Ramos (cell line): ENCODE data around the gene GPR25.

Experiments used
- in situ Hi-C: fragments of 300-500 bp; cut with MboI; formaldehyde crosslinking; loops from one replicate; pipeline ENCODE4 v1.14.3; 2022; ENCODE audit warnings: low sequenced_read_pairs; ENCODE audit not compliant: unreplicated experiment

The GPR25 gene

DNA sequence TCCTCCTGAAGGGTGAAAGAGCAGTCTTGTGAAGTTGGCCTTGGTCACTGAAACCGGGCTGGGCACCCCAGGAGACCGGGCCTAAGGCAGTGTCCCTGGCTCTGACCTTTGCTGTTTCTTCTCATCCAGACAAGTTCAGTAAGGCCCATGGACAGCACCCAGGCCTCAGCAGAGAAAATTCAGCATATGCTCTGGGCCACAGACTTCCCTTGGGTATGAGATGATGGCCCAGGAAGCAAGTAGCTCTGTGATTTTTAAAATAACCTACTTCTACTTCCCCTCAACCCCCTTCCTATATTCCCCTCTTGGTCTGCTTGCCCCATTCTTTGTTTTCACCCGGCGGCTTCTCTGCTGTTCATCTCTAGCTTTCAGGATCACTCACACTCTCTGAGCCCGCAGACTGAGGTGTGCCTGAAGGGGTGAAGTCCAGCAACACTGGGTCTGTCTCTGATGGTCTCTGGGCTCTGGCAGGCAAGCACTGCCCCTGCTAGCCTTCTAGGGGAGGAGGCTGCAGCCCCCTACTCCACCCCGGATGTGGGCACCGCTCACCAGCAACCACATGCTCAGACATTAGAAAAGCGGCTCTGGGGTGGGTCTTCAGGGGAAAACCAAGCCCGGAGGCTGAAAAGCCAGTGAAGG is 2.9 kb upstream of the GPR25 start:
- in situ Hi-C loops, result no loop called here

DNA sequence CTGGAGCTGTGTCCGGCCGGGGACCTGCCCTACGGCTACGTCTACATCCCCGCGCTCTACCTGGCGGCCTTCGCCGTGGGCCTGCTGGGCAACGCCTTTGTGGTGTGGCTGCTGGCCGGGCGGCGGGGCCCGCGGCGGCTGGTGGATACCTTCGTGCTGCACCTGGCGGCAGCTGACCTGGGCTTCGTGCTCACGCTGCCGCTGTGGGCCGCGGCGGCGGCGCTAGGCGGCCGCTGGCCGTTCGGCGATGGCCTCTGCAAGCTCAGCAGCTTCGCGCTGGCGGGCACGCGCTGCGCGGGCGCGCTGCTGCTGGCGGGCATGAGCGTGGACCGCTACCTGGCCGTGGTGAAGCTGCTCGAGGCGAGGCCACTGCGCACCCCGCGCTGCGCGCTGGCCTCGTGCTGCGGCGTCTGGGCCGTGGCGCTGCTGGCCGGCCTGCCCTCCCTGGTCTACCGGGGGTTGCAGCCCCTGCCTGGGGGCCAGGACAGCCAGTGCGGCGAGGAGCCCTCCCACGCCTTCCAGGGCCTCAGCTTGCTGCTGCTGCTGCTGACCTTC is 412 bp downstream of the GPR25 start:
- in situ Hi-C loops, result no loop called here

DNA sequence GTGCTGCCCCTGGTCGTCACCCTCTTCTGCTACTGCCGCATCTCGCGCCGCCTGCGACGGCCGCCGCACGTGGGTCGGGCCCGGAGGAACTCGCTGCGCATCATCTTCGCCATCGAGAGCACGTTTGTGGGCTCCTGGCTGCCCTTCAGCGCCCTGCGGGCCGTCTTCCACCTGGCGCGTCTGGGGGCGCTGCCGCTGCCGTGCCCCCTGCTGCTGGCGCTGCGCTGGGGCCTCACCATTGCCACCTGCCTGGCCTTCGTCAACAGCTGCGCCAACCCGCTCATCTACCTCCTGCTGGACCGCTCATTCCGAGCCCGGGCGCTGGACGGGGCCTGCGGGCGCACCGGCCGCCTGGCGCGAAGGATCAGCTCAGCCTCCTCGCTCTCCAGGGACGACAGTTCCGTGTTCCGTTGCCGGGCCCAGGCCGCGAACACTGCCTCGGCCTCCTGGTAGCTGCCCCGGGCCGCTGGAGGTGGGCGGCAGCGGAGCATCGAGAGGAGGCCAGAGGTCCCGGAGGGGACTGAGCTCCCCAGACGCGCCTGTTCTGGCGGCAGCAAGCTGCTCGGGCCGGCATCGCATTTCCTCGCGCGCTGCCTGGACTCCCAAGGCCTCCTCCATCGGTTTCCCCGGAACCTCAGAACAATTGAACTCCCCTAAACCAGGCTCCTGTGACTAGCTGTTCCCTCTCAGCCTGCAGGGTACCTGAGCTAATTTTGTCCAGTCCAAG is 1.1 kb downstream of the GPR25 start:
- in situ Hi-C loops, result no loop called here

DNA sequence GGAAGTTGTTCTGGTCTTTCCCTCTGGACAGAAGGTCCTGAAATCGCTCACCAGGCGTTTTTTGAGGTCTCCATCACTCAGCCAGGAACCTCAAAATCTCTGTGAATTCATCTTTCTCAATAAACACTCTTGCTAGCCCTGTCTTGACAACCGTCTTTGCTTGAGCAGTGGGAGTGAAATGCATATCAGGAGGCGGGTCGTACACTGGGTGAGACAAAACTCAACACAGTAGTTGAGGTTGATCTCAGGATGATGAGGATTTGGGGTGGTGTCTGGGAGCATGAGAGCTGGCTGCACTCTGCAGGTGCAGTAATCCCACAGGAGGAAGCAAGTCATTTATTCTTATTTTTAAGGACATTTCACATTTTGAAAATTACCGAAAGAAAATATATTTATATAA is 1.9 kb downstream of the GPR25 start:
- in situ Hi-C loops, result no loop called here

DNA sequence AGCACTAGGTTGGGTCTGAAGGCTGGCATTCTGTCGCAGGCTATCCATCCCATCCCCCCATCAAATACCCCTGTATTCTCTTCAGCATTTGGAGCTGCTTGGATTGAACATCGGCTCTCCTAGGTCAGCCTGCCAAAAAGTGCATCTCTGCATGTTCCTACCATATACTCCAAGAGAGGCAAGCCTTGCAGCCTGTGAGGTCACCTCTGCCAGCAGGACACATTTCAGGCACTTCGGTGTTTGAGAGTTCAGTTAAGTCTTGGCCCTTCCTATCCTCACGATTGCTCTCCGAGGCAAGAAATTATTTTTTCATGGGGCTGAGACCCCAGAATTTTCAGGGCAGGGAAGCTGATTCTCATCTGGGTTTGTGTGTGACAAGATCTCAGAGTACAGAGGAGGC is 2.6 kb downstream of the GPR25 start:
- in situ Hi-C loops, result no loop called here

DNA sequence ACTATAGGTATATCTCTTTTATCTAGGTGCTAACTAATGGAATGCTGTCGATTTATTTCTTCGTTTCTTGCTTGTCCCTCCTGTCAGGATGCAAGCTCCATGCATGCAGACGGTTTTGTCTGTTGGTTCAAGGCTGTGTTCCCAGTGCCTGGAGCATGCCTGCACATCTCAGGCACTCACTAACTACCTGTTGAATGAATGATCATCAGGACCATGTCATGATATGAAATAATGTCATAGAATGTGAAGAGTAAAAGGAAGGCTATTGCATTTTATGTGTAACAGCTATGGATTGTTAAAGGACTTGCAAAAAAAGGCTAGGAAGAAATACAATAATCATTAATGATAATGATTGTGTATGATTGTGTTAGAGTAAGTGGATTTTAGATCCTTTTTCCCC is 4.2 kb downstream of the GPR25 start:
- in situ Hi-C loops, result no loop called here

DNA sequence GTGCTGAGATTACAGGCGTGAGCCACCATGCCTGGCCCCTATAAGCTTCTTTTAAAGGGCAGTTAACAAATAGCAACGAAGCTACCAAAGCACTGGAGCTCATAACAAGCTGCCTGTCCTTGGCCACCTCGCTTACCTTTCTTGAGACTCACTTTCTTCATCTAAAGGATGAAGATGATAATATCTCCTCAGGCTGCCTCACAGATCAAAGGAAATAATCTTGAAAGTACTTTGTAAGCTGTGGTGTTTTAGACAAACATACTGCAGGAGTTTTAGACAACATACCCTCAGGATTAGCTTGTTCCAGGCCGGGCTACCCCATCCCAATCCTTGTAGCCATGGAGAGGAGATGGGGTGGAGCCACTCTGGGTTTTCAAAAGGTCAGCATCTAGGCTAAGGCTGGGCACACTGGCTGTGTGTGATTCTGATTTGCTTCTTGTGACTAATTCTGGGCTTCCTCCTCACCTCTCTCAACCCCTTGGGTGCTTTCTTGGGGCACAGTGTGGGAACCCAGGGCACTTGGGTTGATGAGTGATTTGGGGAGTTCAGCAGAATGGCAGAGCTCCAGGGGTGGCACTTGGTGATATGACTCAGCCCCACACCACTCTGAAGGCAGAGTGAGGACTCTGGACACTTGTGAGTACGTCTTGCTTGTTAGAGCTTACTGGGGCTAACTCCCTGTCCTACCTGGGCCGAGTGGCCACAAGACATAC is 5.2 kb downstream of the GPR25 start:
- in situ Hi-C loops, result no loop called here

DNA sequence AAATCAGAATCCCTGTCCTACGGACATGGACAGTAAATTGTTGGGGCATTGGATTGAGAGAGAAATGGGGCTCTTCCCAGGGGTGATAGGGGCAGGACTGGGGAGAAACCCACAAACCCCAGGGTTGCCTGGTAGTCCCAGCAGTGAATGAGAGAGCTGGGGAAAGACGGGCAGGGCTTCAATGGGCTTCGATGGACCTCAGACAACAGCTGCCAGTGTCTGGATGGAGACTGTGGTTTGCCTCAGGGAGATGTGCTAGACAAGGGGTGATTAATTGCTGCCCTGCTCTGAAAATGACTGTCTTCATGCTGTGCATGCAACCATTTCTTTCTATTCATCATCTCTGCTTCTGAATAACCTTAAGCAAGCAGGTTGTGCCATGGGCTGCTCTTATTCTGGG is 7.4 kb downstream of the GPR25 start:
- in situ Hi-C loops, result no loop called here

DNA sequence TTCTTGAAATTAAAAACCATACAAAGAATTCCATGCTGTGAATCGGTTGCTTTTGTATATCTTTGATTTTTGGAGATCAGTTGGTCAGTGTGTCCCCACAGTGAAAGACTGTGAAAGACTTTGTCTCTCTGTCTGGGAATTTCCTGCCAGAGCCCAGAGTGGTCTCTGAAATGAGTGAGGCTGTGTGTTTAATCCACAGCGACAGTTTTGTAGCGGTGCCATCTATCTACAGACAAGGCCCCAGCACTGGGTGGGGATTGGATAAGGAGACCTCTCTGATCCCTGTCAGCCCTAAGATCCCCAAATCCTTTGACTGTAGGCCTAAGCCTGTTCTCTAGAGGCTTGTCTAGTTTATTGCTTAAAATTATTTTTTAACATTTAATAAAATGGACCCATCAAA is 10.3 kb downstream of the GPR25 start:
- in situ Hi-C loops, result no loop called here

DNA sequence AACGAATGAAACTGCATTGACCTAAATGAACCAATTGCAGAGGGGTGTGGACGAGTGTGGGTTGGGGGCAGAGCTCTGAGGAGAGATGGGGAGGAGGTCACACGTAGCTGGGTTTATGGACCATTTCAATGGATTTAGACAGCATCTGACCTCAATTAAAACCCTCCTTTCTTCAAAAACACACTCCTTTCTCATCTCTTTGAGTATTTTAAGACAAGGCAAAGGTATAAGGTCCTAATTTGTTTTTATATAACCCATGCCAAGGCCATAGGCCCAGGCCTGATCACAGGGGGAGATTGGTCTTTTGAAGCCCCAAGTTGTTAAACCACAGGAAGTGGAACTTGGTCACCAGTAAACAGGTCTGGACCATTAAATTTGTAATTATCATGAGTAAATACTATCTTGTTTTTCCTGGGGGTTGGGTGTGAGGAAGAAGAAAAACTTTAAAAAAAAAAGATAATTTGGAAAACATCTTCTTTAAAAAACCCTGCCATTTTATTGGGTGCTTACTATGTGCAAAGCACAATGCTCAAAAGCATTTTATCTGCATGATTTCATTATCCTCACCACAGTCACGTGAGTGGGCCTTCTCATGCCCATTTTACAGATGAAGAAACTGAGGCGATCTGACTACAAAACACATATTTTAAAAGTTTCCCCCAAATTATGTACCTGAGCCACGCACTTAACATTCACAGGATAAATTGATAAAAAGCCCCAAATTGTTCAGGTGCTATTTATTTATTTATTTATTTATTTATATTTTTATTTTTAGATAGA is 13.0 kb downstream of the GPR25 start:
- in situ Hi-C loops, result no loop called here

DNA sequence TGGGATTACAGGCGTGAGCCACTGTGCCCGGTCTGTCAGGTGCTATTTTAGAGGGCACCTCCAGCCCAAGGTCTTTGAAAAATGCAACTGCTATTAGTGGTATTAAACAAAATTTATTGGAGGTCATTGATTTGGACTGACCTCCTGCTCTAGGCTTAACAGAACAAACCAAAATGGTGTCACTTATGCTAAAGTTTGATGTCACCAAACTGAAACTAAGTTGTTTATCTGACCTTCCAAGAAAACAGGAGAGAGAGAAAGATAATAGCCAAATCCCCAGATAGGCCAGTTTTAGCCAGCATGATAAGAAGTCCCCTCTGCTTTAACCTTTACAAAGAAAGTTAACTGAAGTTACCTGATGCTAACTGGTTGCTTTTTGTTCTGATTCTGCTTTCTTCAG is 13.8 kb downstream of the GPR25 start:
- in situ Hi-C loops, result no loop called here

DNA sequence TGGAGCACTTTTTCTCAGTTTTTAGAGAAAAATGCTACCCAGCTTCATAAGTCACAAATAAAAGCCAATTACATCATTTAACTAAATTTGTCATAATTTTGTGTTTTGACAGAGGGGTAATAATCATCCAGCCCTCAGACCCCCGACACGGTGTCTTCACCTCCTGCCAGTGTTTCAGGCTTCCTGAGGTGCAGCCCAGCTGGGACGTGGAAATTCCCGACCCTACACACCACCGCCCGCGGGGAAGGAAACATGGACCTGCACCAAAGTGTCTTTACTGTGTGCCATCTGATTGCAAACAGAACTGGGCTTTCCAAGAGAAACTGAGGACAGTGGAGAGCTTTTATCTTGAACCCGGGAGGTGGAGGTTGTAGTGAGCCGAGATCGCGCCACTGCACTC is 14.3 kb downstream of the GPR25 start:
- in situ Hi-C loops, result no loop called here

DNA sequence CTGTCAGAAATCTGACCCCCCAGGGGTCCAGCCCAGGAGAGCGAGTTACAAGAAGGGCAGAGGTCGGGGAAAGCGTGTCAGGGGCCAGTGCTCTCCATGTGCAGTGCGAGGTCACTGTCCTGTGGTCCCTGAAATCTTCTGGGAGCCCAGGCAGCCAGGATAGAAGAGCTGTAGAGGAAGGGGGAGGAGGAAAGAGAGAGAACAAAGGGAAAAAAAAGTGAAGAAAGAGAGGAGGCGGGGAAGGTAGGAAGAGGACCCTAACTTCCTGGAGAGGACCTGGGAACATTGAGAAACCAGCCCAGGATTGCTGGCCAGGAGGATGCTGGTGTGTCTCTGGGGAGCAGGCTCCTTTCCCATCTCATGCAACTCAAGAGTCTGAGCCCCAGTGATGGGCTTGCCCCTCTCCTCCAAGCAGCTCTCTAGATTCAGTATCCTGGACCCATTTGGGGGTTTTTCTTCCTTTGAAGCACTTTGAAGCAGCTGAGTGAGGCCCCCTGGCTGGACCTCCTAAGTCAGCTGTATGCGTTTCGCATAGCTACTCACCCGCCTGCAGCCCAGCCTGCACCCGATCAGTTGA is 15.1 kb downstream of the GPR25 start:
- in situ Hi-C loops, result no loop called here

DNA sequence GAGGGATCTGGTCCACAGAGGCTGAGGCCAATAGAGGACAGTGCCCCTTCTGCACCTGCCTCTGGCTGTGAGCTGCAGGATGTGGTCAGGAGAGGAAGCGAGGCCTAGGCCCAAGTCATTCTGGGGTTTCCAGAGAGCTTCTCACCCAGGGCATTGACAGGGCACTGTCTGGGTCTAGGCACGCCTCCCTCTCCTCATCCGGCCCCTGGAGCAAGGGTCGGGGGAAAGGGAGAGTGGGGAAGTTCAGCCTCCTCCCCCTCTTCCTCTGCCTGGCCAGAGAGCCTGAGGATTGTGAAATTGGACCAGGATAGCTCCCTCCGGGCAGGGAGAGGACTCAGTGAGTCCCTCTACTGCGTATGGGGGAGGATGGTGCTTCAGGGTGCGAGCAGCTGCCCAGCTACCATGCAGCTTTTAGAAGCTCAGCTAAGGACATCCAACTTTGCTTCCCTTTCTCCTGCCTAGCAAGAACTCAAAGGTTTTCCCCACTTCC is 15.6 kb downstream of the GPR25 start:
- in situ Hi-C loops, result no loop called here

DNA sequence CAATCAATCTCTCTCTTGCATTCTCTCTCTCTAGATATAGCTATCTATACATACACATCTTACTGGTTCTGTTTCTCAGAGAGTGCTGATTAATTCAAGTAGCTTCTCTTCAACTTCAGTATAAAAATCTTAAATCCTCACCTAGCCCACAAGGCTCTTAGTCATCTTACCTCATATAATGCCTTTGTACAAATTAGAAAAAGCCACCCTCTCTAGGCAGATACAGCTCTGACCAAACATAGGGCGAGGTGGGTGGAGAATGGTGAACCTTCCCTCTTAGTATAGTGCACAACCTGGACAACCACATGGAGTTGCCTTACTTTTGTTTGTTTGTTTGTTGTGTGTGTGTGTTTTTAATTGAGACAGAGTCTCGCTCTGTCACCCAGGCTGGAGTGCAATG is 16.8 kb downstream of the GPR25 start:
- in situ Hi-C loops, result no loop called here

DNA sequence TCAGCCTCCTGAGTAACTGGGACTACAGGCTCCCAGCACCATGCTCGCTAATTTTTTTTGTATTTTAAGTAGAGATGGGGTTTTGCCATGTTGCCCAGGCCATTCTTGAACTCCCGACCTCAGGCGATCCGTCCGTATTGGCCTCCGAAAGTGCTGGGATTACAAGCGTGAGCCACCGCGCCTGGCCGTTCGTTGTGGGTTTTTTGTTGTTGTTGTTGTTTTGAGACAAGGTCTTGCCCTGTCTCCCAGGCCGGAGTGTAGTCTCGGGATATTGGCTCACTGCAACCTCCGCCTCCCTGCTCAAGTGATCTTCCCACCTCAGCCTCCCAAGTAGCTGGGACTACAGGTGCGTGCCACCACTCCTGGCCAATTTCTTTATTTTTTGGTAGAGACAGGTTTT is 17.2 kb downstream of the GPR25 start:
- in situ Hi-C loops, result no loop called here

DNA sequence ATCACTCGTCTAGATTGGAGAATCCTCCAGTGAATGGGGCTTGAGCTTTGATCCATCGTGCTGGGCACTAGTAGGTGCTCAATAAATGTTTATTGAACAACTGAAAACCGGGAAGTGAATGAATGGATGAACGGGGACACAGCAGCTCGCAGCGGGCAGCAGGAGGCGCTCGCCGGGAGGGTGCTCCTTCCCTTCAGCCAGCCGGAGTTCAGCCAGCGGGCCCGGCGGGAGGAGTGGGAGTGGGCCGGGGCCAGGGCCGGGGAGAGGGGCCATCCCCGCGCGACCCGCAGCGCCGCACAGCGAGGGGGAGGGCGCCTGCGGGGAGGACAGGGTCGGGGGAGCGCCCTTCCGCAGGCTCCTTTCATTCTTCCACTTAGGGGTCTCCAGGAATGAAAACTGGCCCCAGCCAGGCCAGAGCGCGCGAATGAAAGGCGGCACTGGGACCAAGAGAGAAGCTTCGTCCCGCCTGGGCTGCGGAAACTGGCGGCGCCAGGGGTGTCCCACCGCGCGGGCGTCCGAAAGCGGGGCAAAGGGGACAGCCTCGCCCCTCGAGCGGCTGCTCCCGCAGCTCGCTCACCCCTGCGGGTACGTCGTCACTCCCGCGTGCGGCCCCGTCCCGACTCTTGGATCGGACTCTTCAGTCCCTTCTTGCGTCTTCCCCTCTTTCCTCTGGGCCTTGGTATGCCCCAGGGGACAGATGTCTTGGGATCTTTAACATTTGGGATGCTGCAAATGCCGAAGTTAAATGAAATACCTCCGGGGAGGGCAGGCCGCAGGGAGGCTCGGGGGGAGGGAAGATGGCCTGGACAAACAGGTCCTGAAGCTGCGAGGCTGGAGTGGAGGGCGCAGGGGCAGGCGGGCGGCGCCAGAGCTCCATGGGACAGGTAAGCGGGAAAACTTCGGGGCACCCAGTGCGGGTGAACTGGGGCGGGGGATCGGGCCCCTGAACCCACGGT is 18.3 kb downstream of the GPR25 start:
- in situ Hi-C loops, result no loop called here

DNA sequence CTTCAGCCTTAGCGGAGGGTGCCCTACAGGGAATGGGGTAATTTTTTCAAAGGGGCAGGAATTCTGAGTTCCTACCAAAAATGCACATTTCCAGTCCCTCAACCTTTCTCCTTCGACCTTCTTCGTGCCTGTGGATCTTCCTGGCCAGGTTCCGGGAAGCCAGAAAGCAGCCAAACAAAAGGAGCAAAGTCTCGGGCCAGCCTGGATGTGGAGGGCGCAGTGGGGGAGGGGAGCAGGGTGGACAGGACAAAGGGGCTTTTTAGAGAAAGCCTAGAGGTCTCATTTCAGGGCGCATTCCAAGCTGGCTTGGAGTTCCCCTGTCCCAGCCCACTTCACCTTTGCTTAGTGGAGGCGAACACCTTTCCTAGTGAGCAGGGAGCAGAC is 19.0 kb downstream of the GPR25 start:
- in situ Hi-C loops, result no loop called here

DNA sequence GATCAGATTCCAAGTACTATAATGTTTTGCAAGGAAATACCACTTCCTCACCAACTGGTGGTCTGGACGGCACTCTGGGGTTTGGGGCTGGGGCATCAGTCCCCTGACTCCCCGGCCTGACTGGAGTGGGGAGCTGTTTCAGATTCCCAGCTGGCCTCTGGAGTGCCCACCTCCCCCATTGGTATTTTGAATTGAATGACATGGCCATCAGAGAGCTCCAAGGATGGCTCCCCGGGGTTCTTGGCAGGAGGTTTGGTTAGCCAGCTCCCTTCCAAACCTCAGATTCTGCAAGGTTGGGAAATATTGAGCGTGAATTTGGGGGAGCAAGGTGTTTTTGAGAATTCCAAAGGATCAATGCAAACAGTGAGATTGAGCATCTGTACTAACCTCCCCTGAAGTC is 19.8 kb downstream of the GPR25 start:
- in situ Hi-C loops, result no loop called here
